ENCODE data around the gene OS9.

Gene OS9

GRCh38 chr12:57758552-57759359, 64.8 kb downstream of the OS9 start:
- Histone ChIP-seq H3K23ac (ENCODE audit: low read length in 2 of 2) (no peak overlapping the region), H4K91ac (ENCODE audit: low read length) (no peak overlapping the region), H3K79me1 (replicated peaks; ENCODE audit: low read length, poor library complexity, severe bottlenecking) (no peaks in the 10 kb centered on the region), H3K18ac (ENCODE audit: low read depth in 1 of 2, low read length in 2 of 2) (no peak overlapping the region), H2BK5ac (ENCODE audit: low read depth, low read length, poor library complexity, severe bottlenecking) (no peak overlapping the region), H2BK12ac (ENCODE audit: low read length in 2 of 2) (no peak overlapping the region), H3K4me2 (ENCODE audit: low read length, poor library complexity, severe bottlenecking) (no peak overlapping the region), H2AK5ac (ENCODE audit: low read length, severe bottlenecking) (no peak overlapping the region), H2AFZ (ENCODE audit: low read depth, low read length) (no peak overlapping the region), H3K4ac (ENCODE audit: low read depth in 1 of 2, low read length in 2 of 2) (no peak overlapping the region), H3K9me3 (ENCODE audit: control insufficient read depth, low read length) (no peaks in the 10 kb centered on the region), H3K4me1 (ENCODE audit: control insufficient read depth, insufficient read depth, low read depth, low read length) (peaks cover 12% of the 10 kb centered on the region), H3K9ac (ENCODE audit: low read length) (no peak overlapping the region), H3K27ac (ENCODE audit: low read length, poor library complexity, severe bottlenecking) (no peak overlapping the region), H2BK120ac (ENCODE audit: low read depth, low read length) (no peak overlapping the region), H3K14ac (ENCODE audit: low read length in 2 of 2) (no peak overlapping the region), H4K8ac (ENCODE audit: low read length) (no peak overlapping the region), H3K4me3 (ENCODE audit: insufficient read depth in 1 of 2, low read depth in 1 of 2, low read length in 2 of 2) (no peak overlapping the region), H3K36me3 (ENCODE audit: control insufficient read depth in 1 of 2, insufficient read depth in 2 of 2, low read depth in 1 of 2, low read length in 2 of 2) (peaks cover 0 to 16% of the 10 kb centered on the region in 2 experiments), H3K27me3 (ENCODE audit: control insufficient read depth in 1 of 2, insufficient read depth in 1 of 2, low read length in 2 of 2) (peaks cover 24 to 38% of the 10 kb centered on the region in 2 experiments), H2BK15ac (ENCODE audit: low read depth, poor library complexity, severe bottlenecking) (no peak overlapping the region)
- DNase-seq, result no peak
- 86% methylated on average over 25 of the region's 25 CpGs for WGBS

DNA sequence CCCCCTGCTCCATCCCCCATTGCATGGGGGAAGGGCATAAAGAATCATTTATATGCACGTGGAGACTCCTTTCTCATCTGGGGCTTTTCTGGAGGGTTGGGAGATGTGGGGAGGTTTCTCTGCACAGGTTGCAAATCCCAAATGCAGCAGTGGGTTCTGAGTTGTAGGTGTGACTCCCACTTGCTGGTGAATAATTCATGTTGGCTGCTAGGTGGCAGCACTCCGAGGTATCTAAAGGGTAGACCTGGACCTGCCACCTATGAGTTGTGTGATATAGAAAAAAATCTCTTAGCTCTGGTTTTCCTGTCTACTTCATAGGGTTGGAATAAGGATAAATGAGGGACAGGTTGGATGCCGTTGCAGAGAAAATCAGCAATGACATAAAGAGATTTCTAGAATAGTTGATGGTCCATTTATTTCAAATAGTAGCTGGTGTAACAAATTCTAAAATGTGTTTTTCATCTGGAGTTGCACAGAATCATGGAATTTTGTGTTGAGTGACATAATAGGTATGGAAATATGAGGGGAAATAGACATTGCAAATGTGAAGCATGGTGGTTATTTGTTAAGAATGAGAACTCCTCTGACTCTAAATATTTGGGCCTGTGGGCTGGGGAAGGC, 65.5 kb downstream of the OS9 start:
- H2AFZ ChIP-seq (ENCODE audit: low read depth, low read length), result no peak overlapping the region
- H3K4me2 ChIP-seq (ENCODE audit: low read length, poor library complexity, severe bottlenecking), result no peak overlapping the region
- H3K4ac ChIP-seq (ENCODE audit: low read depth in 1 of 2, low read length in 2 of 2), result no peak overlapping the region
- 29% methylated on average over 3 of the region's 3 CpGs for WGBS
- no peak for DNase-seq
- H2BK12ac ChIP-seq (ENCODE audit: low read length in 2 of 2), result no peak overlapping the region
- no peak overlapping the region for H3K18ac ChIP-seq (ENCODE audit: low read depth in 1 of 2, low read length in 2 of 2)
- no peak overlapping the region for H3K9ac ChIP-seq (ENCODE audit: low read length)
- peaks cover 0 to 16% of the 10 kb centered on the region in 2 experiments for H3K36me3 ChIP-seq (ENCODE audit: control insufficient read depth in 1 of 2, insufficient read depth in 2 of 2, low read depth in 1 of 2, low read length in 2 of 2)
- peaks cover 11% of the 10 kb centered on the region for H3K4me1 ChIP-seq (ENCODE audit: control insufficient read depth, insufficient read depth, low read depth, low read length)
- H3K27ac ChIP-seq (ENCODE audit: low read length, poor library complexity, severe bottlenecking), result no peak overlapping the region
- no peak overlapping the region for H2AK5ac ChIP-seq (ENCODE audit: low read length, severe bottlenecking)
- no peak overlapping the region for H4K91ac ChIP-seq (ENCODE audit: low read length)
- no peak overlapping the region for H2BK120ac ChIP-seq (ENCODE audit: low read depth, low read length)
- no peak overlapping the region for H3K4me3 ChIP-seq (ENCODE audit: insufficient read depth in 1 of 2, low read depth in 1 of 2, low read length in 2 of 2)
- H4K8ac ChIP-seq (ENCODE audit: low read length), result no peak overlapping the region
- no peaks in the 10 kb centered on the region for H3K9me3 ChIP-seq (ENCODE audit: control insufficient read depth, low read length)
- H3K27me3 ChIP-seq (ENCODE audit: control insufficient read depth in 1 of 2, insufficient read depth in 1 of 2, low read length in 2 of 2), result peaks cover 31 to 38% of the 10 kb centered on the region in 2 experiments
- no peaks in the 10 kb centered on the region for H3K79me1 ChIP-seq (replicated peaks; ENCODE audit: low read length, poor library complexity, severe bottlenecking)
- H2BK15ac ChIP-seq (ENCODE audit: low read depth, poor library complexity, severe bottlenecking), result no peak overlapping the region
- H2BK5ac ChIP-seq (ENCODE audit: low read depth, low read length, poor library complexity, severe bottlenecking), result no peak overlapping the region
- H3K14ac ChIP-seq (ENCODE audit: low read length in 2 of 2), result no peak overlapping the region
- no peak overlapping the region for H3K23ac ChIP-seq (ENCODE audit: low read length in 2 of 2)

- H3K23ac ChIP-seq (ENCODE audit: low read length in 2 of 2), result no peak overlapping the region
- H3K27me3 ChIP-seq (ENCODE audit: control insufficient read depth in 1 of 2, insufficient read depth in 1 of 2, low read length in 2 of 2), result peaks cover 41 to 46% of the 10 kb centered on the region in 2 experiments
- WGBS, result 94% methylated on average over 2 of the region's 3 CpGs
- no peak overlapping the region for H2AFZ ChIP-seq (ENCODE audit: low read depth, low read length)
- no peak overlapping the region for H2BK15ac ChIP-seq (ENCODE audit: low read depth, poor library complexity, severe bottlenecking)
- H3K14ac ChIP-seq (ENCODE audit: low read length in 2 of 2), result no peak overlapping the region
- H3K4me2 ChIP-seq (ENCODE audit: low read length, poor library complexity, severe bottlenecking), result no peak overlapping the region
- H3K36me3 ChIP-seq (ENCODE audit: control insufficient read depth in 1 of 2, insufficient read depth in 2 of 2, low read depth in 1 of 2, low read length in 2 of 2), result peaks cover 0 to 16% of the 10 kb centered on the region in 2 experiments
- H2AK5ac ChIP-seq (ENCODE audit: low read length, severe bottlenecking), result no peak overlapping the region
- H2BK5ac ChIP-seq (ENCODE audit: low read depth, low read length, poor library complexity, severe bottlenecking), result no peak overlapping the region
- H3K4me1 ChIP-seq (ENCODE audit: control insufficient read depth, insufficient read depth, low read depth, low read length), result peaks cover 19% of the 10 kb centered on the region
- no peak overlapping the region for H3K9ac ChIP-seq (ENCODE audit: low read length)
- H2BK120ac ChIP-seq (ENCODE audit: low read depth, low read length), result no peak overlapping the region
- no peak overlapping the region for H4K8ac ChIP-seq (ENCODE audit: low read length)
- no peaks in the 10 kb centered on the region for H3K79me1 ChIP-seq (replicated peaks; ENCODE audit: low read length, poor library complexity, severe bottlenecking)
- DNase-seq, result no peak
- H3K18ac ChIP-seq (ENCODE audit: low read depth in 1 of 2, low read length in 2 of 2), result no peak overlapping the region
- H2BK12ac ChIP-seq (ENCODE audit: low read length in 2 of 2), result no peak overlapping the region
- no peak overlapping the region for H3K4ac ChIP-seq (ENCODE audit: low read depth in 1 of 2, low read length in 2 of 2)
- H3K4me3 ChIP-seq (ENCODE audit: insufficient read depth in 1 of 2, low read depth in 1 of 2, low read length in 2 of 2), result no peak overlapping the region
- no peak overlapping the region for H3K27ac ChIP-seq (ENCODE audit: low read length, poor library complexity, severe bottlenecking)
- H3K9me3 ChIP-seq (ENCODE audit: control insufficient read depth, low read length), result no peaks in the 10 kb centered on the region
- no peak overlapping the region for H4K91ac ChIP-seq (ENCODE audit: low read length)
Measured at GRCh38 chr12:57760347-57760982, 66.5 kb downstream of the OS9 start.

DNA sequence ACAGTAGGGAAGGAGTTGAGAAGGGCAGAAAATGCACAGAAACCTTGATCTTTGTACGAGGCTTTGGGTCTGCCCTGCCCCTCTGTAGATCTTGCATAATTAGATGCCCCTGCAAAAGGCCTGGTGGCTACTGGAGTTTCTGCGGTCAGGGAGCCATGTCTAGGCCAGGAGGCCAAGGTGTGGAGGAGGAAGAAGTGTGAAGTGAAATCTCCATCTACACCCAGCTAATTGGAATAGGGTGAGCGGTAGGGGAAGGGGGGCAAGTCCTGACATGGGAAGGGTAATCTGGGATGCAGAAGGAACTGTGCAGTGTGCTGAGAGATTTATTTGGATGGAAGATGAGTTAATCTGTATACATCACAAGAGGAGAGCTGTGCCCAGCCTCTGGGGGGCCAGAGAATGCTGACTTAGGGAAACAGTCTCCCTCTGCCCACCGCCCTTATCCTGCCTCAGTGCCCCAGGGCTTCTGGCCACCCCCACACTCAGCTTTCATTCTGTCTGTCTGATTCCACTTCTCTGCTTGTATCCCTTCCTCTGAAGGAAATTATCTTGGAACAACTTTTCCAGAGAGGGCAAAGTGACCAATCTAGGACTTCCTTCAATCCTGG, 67.6 kb downstream of the OS9 start:
- Histone ChIP-seq H3K14ac (ENCODE audit: low read length in 2 of 2) (no peak overlapping the region), H3K4ac (ENCODE audit: low read depth in 1 of 2, low read length in 2 of 2) (no peak overlapping the region), H4K91ac (ENCODE audit: low read length) (no peak overlapping the region), H3K79me1 (replicated peaks; ENCODE audit: low read length, poor library complexity, severe bottlenecking) (no peaks in the 10 kb centered on the region), H3K4me3 (ENCODE audit: insufficient read depth in 1 of 2, low read depth in 1 of 2, low read length in 2 of 2) (no peak overlapping the region), H3K27me3 (ENCODE audit: control insufficient read depth in 1 of 2, insufficient read depth in 1 of 2, low read length in 2 of 2) (peaks cover 45 to 48% of the 10 kb centered on the region in 2 experiments), H2BK5ac (ENCODE audit: low read depth, low read length, poor library complexity, severe bottlenecking) (no peak overlapping the region), H2BK15ac (ENCODE audit: low read depth, poor library complexity, severe bottlenecking) (no peak overlapping the region), H2AFZ (ENCODE audit: low read depth, low read length) (no peak overlapping the region), H3K27ac (ENCODE audit: low read length, poor library complexity, severe bottlenecking) (no peak overlapping the region), H2BK120ac (ENCODE audit: low read depth, low read length) (no peak overlapping the region), H2AK5ac (ENCODE audit: low read length, severe bottlenecking) (no peak overlapping the region), H3K4me2 (ENCODE audit: low read length, poor library complexity, severe bottlenecking) (no peak overlapping the region), H3K9me3 (ENCODE audit: control insufficient read depth, low read length) (no peaks in the 10 kb centered on the region), H3K18ac (ENCODE audit: low read depth in 1 of 2, low read length in 2 of 2) (no peak overlapping the region), H3K9ac (ENCODE audit: low read length) (no peak overlapping the region), H3K36me3 (ENCODE audit: control insufficient read depth in 1 of 2, insufficient read depth in 2 of 2, low read depth in 1 of 2, low read length in 2 of 2) (peaks cover 0 to 16% of the 10 kb centered on the region in 2 experiments), H3K23ac (ENCODE audit: low read length in 2 of 2) (no peak overlapping the region), H2BK12ac (ENCODE audit: low read length in 2 of 2) (no peak overlapping the region), H4K8ac (ENCODE audit: low read length) (no peak overlapping the region), H3K4me1 (ENCODE audit: control insufficient read depth, insufficient read depth, low read depth, low read length) (peaks cover 22% of the 10 kb centered on the region)
- DNase-seq, result no peak
- WGBS, result 86% methylated on average over 4 of the region's 4 CpGs
